DND-41 (cell line): Measurements from ENCODE around the gene YWHAQ.

Experiments
- CTCF ChIP-seq: IDR thresholded peaks from 2 replicates; pipeline ENCODE4 v1.5.1; 2012; ENCODE audit warnings: borderline replicate concordance, low read length, moderate library complexity, mild to moderate bottlenecking; ENCODE audit not compliant: poor library complexity, severe bottlenecking; ENCODE audit errors: extremely low read depth
- EZH2 ChIP-seq: IDR thresholded peaks from 3 replicates; pipeline ENCODE4 v1.6.1; 2012; ENCODE audit warnings: borderline replicate concordance, low read depth, mild to moderate bottlenecking, moderate library complexity, low read length, inconsistent platforms; ENCODE audit not compliant: severe bottlenecking

- TF ChIP-seq EZH2 (no peak), CTCF (no peak)
Measured at GRCh38 chr2:9654452-9655100, 23.8 kb upstream of the YWHAQ start.
